NCI-H1436 treated with DMSO at 0.1 percent for 48 hours (cell line): ENCODE measurements around the gene CSRP3.

Experiments used
- DNase-seq: peaks from one replicate; lab custom pipeline; 2025; lab: John Stamatoyannopoulos, UW

Gene CSRP3

DNA sequence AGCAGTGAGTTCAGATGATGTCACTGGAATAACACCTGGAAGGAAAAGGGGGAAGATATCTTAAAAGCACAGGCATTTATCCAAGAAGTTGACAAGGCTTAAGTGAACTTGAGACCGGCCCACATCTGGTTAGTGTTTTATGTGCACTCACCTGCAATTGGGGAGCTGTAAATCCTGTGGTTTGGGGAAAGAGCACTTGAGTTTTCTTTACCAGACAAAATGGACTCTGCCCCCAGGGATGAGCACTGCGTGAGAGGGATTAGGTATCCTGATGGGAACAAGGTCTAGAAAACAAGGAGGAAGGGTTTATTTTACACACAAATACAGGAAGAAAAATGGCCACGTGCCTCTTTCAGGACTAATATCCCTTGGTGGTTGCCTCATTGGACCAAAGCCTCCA lies 23.8 kb upstream of the CSRP3 start:
- DNase-seq: no peak

DNA sequence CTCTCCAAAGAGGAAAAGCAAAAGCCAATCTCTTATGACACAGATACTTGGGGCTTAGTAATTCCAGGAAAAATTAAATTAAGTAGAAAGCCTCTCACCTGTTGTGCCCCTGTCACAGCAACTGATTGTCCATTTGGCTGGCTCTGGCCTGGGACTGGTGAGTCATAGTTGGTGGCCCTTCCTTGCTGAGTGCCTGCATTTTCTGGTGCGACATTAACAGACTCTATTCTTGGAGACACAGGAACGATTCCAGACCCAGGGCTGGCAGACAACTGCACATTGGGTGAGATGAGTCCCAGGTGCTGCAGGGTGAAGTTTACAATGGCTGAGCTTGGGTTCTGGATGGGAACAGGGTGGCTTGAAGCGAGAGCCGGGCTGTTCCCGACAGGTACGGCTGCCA lies 23.3 kb upstream of the CSRP3 start:
- no peak for DNase-seq

DNA sequence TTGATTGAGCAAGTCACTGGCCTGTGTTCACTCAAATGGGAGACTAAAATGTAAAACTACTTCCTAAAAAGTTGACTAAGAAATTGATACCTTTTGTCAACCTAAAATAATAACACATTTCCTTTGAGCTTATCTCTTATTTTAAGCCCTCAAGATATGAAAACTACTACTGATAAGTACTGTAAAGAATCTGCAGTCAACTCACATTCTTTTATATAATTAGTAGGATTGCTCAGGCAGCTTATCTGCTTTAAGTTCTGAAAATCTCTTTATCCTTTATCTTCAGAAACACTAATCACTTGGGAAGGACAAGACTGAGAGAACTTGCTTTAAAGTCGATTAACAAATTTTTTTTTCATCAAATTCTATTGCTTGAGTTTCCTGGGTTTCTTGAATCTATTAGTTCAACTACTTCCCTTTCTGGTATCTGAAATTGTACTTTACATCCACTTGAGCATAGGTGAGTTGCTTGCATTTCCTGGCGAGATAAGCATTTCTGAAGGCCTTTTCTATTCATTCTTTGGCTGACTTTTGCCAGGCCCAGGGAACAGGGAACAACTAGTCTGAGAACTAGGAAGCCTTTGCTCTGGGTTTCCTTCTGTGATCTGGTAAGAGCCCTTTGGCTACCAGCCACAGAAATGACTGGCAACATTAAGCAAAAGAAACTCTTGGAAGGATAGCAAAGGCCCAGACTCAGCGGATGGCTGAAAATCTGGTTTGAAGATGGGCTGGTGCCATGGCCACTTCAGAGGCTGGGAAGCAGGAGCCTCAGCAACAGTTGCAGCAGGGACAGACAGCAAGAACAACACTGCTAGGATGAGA lies 19.3 kb upstream of the CSRP3 start:
- DNase-seq: no peak

DNA sequence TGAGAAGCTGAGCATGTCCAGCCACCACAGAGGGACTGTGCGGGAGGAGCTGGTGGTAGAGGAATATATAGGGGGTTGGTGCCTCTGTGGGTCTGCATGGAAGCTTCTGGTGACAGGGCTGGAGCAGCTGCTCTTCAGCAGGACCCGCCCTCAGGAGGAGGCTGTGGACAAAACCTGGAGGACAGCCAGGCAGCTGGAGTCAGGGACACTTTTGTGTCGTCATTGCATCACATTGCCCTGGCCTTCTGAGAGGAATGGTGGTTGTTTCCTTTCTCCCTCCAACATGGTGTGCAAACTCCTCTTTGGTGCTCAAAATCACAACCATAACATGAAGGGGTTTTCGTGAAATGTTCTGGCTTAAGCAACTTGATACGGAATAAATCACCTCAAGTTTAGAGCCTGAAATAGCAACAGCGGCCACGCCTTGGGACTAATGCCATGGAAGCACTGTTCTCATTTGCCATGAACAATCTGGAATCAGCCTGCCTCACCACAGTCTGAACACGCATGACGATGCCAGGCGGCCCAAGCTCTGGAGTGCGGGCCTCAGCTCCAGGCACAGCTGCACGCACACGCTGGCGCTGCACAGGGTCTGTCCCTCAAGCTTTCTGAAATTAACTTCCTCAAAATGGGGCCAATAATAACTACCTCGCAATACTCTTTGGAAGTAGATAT lies 17.1 kb upstream of the CSRP3 start:
- no peak for DNase-seq

DNA sequence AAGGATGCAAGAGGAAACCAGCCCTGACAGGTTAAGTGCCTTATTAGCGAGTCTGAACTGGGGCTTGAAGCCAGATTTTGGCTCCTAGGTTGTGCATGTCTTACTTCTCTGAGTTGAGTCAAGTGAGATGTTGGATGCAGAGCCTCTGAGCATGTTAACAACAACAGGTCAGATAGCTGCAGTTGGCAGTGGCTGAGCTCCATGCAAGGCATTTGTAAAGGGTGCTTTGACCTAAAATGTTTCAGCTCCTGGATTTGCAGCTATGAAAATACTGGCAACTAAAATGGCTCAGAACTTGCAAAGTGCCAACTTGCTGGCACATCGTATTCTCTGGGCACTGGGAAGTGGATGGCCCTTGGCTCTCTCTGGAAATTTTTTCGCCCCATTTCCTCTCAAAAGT lies 16.4 kb upstream of the CSRP3 start:
- DNase-seq: no peak

DNA sequence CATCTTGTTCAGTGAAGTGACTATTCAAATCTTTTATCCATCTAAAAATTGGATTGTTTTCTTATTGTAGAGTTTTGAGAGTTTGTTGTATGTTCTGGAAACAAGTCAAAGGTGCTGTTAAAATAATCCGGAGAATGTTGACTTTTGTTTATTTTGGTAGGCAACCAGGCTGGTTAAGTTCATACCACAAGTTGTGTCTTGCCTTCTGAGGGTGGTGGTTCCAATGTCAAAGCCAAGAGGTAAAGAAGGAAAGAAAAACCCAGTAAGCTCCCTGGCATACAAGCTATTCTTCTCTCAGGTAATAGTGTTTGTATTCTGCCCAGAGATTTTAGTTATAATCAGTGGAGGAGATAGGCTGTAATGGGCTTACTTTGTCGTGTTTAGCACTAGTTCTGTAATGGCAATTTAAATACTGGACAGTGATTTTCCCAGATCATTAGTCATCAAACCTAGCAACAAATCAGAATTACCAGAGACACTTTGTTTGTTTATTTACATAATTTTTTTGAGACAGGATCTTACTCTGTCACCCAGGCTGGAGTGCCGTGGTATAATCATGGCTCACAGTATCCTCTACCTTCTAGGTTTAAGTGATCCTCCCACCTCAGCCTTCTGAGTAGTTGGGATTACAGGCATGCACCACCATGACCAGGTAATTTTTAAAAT lies 15.1 kb upstream of the CSRP3 start:
- DNase-seq: no peak

DNA sequence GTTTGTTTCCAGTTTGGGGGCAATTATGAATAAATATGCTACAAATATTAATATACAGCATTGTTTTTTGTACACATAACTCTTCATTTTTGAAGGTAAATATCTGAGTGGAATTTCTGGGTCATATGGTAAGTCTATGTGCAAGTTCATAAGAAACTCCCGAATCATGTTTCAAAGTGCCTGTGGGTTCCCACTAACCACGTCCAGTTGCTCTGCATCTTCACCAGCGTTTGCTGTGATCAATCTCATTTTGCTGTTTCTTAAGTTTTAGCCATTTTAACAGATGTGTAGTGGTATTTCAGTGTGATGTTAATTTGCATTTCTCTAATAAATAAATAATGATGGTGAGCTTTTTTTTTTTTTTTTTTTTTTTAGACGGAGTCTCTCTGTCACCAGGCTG lies 14.2 kb upstream of the CSRP3 start:
- no peak for DNase-seq

DNA sequence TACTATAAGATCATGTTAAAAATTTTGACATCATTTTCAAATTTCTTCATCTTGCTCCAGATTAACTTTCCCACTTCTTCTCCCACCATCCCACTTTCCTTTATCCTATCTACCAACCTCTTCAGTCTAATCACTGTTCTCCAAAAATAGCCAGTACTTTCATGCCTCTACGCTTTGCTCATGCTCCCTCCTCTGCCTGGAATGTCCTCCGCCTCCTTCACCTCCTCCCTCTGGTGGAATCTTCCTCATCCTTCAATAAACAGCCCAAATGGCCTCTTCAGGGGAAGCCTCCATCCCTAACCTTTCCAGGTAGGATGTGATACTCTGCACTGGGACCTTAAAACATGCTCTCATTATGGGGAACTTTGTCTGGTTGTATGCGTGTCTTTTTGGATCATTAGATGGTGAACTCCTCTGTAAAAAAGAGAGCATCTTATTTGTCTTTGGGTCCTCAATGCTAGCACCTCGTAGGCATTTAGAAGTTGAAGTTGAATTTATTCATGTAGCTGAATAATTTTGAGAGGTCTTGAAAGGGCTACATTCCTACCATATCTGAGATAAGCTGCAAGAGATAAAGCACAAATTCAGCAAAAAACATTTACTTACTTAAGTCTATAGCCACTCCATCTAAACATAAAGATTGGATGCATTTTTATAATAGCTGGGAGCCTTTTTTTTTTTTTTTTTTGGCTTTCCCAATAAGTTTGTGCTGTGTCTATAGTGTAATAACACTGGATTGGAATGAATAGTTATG lies 8.0 kb upstream of the CSRP3 start:
- no peak for DNase-seq

DNA sequence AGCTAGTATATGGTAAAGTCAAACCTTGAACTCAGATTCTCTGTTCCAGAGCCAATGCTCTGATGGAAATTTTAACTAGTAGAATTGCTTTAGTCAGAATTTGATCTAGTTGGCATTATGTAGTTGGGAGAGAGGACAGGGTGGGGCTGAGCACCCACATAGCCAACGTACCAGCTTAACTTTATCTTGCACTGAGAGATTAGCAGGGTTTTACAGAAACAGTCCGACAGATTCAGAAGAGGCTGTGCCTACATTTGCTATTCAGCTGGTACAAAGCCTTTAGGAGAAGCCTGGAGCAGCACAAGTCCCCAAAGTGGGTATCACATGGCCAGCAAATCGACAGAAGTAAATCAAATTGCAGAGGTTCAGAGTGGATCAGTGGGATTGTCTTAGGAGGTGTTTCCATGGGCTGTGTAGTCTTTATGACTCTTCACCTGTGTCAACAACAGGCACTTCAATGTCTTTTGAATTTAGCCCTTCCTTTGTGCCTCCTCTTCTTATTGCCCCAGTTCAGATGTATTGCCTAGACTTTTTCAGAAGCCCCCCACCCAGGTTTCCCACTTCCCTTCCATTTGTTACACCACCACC lies 7.3 kb upstream of the CSRP3 start:
- DNase-seq: no peak

DNA sequence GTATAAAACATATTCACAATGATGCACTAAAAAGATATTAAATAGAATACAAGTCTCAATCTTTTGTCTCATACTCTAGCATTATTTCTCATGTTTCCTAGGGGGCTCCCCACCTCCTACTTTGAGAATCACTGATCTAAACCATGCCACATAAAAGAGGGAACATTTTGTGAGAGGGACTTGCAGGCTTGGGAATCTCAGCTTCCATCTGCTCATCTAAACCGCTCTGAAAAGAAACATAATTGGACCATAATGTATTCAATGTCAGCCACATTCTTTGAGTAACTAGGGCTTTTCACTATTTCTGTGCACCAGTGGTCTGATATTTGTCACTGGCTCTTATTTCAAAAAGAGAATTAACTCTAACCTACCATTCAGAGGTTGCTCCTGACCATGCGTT lies 6.4 kb upstream of the CSRP3 start:
- DNase-seq: no peak

DNA sequence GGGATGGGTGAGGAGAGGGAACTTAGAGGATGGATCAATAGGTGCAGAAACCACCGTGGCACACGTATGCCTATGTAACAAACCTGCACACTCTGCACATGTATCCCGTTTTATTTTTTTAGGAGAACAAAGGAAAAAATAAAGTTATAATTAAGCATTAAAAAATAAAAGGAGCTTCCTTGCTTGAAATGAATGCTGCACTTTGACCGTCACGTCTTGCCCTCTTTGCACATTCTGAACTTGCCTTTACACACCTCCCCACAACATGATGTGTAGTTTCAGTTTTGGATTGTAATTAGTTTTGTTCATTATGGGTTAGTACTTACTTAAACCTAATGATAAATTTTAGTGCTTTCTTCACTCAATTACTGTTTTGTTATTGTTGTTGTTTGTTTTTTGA lies 3.1 kb upstream of the CSRP3 start:
- no peak for DNase-seq

DNA sequence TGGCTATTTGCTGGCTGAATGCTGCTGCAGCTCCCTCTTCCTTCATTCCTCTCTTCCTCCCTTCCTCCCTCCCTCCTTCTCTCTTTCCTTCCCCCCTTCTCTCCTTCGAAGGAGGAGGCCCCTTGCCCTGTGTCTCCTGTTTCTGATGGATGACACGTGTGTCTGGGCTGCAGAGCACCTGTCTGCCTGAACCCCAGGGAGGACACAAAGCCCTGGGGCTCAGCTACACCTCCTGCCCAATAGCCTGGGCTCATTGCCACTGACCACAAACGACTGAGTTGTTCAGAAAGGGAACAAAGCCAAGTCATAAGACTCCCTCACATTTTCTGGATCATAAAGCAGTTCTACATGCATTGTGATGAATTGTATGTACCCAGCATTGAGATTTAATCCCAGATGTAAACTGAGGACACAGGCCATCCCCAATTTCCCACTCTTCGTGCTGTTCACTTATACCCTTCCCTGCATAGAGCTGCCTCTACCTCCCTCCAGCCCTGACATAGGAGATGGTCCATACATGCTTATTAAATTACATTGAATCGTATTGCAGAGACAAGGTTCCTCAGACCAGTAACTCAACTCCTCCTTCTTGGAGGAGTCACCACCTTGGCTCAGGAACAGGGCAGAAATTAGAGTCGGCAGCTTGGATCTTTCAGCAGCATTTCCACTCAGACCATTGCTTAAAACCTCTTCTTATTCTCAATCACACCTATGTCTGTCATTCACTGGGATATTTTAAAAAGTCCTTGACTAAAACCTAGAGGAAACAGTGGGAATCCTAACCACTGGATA lies 1.2 kb downstream of the CSRP3 start:
- no peak for DNase-seq

DNA sequence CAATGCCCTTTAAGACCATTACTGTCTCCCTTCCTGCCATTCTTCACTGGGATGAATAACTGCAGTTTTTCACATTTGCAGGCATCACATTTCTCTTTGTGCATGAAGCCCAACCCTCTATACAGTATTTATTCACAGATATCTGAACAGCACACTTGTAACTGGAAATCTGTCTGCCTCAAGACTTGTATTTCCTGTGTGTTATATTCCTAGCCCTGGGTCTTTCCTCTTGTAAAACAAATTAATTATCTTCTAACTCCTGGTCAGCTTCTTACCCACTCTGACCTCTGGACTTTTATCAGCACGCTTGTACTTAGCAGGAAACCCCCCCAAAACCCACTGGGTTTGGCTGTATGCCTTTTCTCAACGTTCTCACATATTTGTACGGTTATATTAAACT lies 2.0 kb downstream of the CSRP3 start:
- DNase-seq: no peak

DNA sequence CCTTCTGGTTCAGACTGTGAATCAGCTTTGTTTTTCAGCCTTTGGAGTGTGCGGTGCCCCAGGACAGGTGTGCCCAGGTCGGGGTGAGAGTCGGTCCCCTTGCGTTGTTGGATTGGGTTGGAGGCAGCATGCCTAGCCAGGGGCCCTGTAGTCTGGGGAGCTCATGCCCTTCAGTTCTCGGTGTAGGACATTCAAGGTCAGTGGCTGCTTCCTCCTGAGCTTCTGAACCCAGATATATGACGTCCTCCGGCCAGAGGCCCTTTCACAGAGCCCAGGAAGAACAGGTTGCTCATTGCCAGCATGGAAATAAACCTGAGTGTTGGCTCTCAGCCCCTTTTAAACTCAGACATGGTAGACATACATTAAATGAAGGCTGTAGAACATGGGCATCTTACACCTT lies 2.7 kb downstream of the CSRP3 start:
- DNase-seq: no peak

DNA sequence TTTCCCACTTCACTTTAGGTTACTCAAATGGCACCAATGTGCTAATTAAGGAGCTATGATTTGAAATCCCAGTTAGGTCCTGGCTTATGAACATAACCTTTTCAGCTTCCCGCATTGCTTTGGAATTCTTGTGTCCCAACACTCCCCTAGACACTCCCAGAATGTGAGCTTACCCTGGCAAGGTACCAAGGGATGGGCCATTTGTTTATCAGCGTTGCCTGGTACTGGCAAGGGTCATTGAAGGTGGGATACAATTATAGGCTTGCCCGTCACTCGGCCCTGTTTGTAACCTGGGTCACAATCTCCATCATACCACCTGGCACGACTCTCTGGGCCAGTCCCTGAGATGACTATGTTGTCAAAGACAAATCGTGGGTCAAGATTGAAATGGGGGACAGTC lies 5.4 kb downstream of the CSRP3 start:
- no peak for DNase-seq

DNA sequence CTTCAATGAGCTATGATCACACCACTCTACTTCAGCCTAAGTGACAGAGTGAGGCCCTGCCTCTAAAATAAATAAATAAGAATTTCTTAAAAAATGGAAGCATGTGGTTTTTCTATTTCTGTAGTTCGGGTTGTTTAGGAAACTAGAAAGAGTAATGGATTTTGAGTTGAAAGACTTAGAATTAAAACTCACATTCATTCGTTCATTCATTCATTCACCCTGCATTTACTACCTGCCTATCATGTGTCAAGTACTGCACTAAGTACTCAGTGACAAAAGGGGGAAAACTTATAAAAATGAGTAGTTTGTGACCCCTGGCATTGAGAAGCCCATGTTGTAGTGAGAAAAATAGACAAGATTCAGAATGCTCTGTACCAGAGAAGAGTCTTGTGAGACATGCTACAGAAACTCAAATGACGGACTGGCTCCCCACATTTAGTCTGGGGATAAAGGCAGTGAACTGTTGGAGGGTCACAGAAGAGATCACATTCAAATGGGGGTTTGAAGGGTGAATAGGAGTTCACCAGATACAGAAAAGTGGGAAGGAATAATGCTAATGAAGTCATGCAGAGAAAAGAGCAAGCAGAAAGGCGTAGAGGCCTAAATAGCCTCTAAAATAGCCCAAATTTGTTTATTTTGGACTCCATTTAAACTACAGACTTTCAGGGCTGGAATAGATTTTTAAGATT lies 7.0 kb downstream of the CSRP3 start:
- DNase-seq: no peak

DNA sequence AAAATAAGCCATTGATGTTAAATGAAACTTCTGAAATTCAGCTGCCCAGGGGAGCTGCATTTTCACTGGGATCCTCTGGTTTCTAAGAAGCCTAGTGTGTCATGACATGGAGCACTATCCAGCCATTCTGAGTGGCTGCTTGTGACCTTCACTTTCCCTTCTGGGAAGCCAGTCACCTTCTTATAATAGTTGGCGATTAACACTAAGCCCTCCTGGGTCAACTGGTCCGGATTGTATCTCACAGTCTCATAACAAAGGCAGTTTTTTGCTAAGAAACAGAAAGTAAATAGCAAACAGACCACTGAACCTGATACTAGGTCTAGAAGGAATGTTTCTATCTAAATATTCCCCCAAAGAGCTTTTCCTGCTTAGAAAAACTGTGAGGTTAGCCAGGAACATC lies 7.9 kb downstream of the CSRP3 start:
- no peak for DNase-seq

DNA sequence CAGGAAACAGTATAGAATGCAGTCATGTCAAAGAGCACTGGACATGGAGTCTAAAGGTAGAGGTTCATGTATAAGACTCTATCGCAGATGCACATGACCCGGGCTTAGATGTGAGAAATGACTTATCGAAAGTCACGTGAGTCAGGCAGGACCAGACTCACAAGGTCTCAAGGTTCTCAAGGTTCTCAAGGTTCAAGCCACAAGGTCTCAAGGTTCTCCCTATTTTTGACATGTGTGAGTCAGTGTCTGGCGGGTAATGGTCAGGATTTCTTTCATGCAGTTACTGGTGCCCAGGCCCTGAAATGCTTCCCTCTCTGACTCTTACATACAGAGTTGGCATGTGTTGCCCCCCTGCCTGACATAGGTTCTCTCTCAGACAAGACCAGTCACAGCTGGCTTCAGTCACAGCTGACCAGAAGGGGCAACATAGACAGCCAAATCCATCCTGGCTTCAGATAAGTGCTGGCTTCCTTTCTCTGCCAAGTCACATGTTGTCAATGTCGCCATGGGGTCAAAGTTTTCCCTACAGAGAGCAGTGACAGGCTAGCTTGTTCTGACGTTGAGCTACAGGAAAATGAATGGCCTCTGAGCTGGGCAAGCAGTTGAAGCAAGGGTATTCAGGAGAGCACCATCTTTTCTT lies 10.1 kb downstream of the CSRP3 start:
- DNase-seq: no peak

DNA sequence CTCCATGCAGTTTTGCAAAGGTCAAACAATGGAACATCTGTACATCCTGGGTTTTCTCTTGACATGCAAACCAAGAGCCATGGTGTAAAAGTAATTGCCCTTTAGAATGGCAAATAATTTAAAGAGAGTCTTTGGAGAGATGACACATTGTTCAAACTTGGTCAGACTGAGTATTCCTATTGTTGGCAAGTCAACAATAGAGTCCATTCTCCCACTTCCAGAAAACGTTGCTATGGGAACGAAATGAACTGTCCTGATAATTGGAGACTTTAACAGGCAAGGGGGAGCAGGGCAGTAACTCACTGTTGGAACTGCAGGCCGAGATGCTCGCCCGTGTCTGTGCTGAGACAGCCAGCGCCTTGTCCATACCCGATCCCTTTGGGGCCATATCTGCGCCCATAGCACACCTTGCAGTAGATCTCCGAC lies 13.9 kb downstream of the CSRP3 start:
- DNase-seq: no peak
